Measurements from ENCODE around the gene STPG4. TPM values are rescaled to one million over a fixed set of nuclear protein-coding genes. Genes with fewer than 3 reads are reported as not detected.
A peak's percentile ranks its signal among the peaks of the same experiment; 100 is the strongest.

The STPG4 gene
- total and polyA plus RNA-seq, 4 donors = 0.06 to 1.0 (median 0.20) TPM

- H3K9me3 ChIP-seq (ENCODE audit: control insufficient read depth in 4 of 4, insufficient read depth in 3 of 4, low read length in 3 of 4) = no peaks in the 10 kb centered on the region
- no peak for ATAC-seq (ENCODE audit: insufficient read depth, low FRiP score)
- TF ChIP-seq, protein P1, sequence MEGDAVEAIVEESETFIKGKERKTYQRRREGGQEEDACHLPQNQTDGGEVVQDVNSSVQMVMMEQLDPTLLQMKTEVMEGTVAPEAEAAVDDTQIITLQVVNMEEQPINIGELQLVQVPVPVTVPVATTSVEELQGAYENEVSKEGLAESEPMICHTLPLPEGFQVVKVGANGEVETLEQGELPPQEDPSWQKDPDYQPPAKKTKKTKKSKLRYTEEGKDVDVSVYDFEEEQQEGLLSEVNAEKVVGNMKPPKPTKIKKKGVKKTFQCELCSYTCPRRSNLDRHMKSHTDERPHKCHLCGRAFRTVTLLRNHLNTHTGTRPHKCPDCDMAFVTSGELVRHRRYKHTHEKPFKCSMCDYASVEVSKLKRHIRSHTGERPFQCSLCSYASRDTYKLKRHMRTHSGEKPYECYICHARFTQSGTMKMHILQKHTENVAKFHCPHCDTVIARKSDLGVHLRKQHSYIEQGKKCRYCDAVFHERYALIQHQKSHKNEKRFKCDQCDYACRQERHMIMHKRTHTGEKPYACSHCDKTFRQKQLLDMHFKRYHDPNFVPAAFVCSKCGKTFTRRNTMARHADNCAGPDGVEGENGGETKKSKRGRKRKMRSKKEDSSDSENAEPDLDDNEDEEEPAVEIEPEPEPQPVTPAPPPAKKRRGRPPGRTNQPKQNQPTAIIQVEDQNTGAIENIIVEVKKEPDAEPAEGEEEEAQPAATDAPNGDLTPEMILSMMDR (IDR thresholded peaks at IDR 0.05; ENCODE audit: control extremely low read depth, extremely low read depth) = no peak
- H3K27me3 ChIP-seq (ENCODE audit: control insufficient read depth in 3 of 3, insufficient read depth in 3 of 3, low read length in 2 of 3) = no peaks in the 10 kb centered on the region
- H3K27ac ChIP-seq (ENCODE audit: low read depth in 1 of 2, low read length in 1 of 2) = peak overlapping the region in 1 of 2 donors; percentile 7
- H3K4me1 ChIP-seq (ENCODE audit: control insufficient read depth in 5 of 5, insufficient read depth in 5 of 5, low read length in 5 of 5) = peaks cover 10 to 33% (median 16%) of the 10 kb centered on the region in 5 donors
- peak overlapping the region in 1 of 2 donors; percentile 24 for H3K9ac ChIP-seq (ENCODE audit: insufficient read depth in 1 of 2, low read length in 2 of 2)
- H3K4me3 ChIP-seq = no peak overlapping the region
- WGBS, 2 donors = 78 to 90% methylated on average over 4 of the region's 4 CpGs
- H3K36me3 ChIP-seq (ENCODE audit: control insufficient read depth in 4 of 4, insufficient read depth in 4 of 4, low read length in 4 of 4) = peaks cover 0 to 17% (median 5%) of the 10 kb centered on the region in 4 donors
- no peak for DNase-seq
Observed at GRCh38 chr2:47063538-47063930, 91.6 kb downstream of the STPG4 start.

DNA sequence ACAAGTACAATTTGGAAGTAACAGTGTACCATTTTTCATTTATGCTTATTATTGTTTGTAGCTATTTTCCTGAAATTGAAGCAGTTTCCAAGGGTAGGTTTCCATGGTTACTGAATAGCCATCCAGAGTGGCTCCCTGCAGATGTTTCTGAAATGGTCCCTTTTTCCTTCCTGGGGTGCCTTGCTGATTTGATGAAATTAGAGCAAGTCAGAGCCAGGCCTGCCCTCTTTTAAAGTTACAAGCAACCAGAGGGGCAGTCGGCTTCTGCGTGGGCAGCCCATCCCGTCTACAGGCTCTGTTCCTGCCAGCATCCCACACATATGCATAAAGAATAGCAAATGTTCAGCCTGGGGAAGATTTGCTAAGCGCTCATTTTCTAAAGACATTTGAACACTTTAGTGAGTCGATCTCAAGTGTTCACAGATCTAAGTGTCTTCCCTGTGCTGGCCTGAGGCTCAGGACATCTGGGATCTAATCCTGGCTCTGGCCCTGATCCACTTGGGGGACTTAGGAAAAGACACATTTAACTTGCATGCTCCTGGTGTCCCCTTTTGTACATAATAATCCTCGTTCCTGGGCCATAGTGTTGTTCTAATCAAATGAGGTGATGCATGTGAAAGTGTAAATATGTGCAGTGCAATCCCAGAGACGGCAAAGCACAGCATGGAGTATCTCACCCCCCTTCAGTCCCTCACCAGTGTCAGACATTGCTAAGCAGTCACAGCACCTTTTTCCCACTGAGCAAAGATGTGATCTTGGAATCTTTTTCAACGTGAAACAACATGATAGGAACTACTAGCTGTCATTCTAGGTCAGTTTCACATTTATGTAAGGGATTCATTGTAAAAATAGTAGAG is 92.2 kb downstream of the STPG4 start:
- no peak for DNase-seq
- no peak for ATAC-seq (ENCODE audit: insufficient read depth, low FRiP score)
- peak overlapping the region in 1 of 2 donors; percentile 24 for H3K9ac ChIP-seq (ENCODE audit: insufficient read depth in 1 of 2, low read length in 2 of 2)
- peaks cover 0 to 14% (median 5%) of the 10 kb centered on the region in 4 donors for H3K36me3 ChIP-seq (ENCODE audit: control insufficient read depth in 4 of 4, insufficient read depth in 4 of 4, low read length in 4 of 4)
- H3K9me3 ChIP-seq (ENCODE audit: control insufficient read depth in 4 of 4, insufficient read depth in 3 of 4, low read length in 3 of 4) = no peaks in the 10 kb centered on the region
- H3K4me1 ChIP-seq (ENCODE audit: control insufficient read depth in 5 of 5, insufficient read depth in 5 of 5, low read length in 5 of 5) = peaks cover 10 to 39% (median 22%) of the 10 kb centered on the region in 5 donors
- TF ChIP-seq, protein P1 (IDR thresholded peaks at IDR 0.05; ENCODE audit: control extremely low read depth, extremely low read depth) = no peak
- H3K27ac ChIP-seq (ENCODE audit: low read depth in 1 of 2, low read length in 1 of 2) = peak overlapping the region in 1 of 2 donors; percentile 3
- H3K4me3 ChIP-seq = no peak overlapping the region
- 74 to 85% methylated on average over 8 of the region's 8 CpGs for WGBS, 2 donors
- H3K27me3 ChIP-seq (ENCODE audit: control insufficient read depth in 3 of 3, insufficient read depth in 3 of 3, low read length in 2 of 3) = no peaks in the 10 kb centered on the region

GRCh38 chr2:47061944-47062678 is 93.0 kb downstream of the STPG4 start:
- no peaks in the 10 kb centered on the region for H3K9me3 ChIP-seq (ENCODE audit: control insufficient read depth in 4 of 4, insufficient read depth in 3 of 4, low read length in 3 of 4)
- no peak overlapping the region for H3K4me3 ChIP-seq
- peaks cover 0 to 14% (median 3%) of the 10 kb centered on the region in 4 donors for H3K36me3 ChIP-seq (ENCODE audit: control insufficient read depth in 4 of 4, insufficient read depth in 4 of 4, low read length in 4 of 4)
- 75 to 82% methylated on average over 10 of the region's 10 CpGs for WGBS, 2 donors
- H3K27me3 ChIP-seq (ENCODE audit: control insufficient read depth in 3 of 3, insufficient read depth in 3 of 3, low read length in 2 of 3) = no peaks in the 10 kb centered on the region
- DNase-seq (peak; percentile 48 to 75 (median 72)), ATAC-seq (ENCODE audit: insufficient read depth, low FRiP score) (no peak)
- no peak overlapping the region for H3K9ac ChIP-seq (ENCODE audit: insufficient read depth in 1 of 2, low read length in 2 of 2)
- TF ChIP-seq, protein P1 (IDR thresholded peaks at IDR 0.05; ENCODE audit: control extremely low read depth, extremely low read depth) = no peak
- H3K27ac ChIP-seq (ENCODE audit: low read depth in 1 of 2, low read length in 1 of 2) = peak overlapping the region in 1 of 2 donors; percentile 7
- H3K4me1 ChIP-seq (ENCODE audit: control insufficient read depth in 5 of 5, insufficient read depth in 5 of 5, low read length in 5 of 5) = peaks cover 10 to 47% (median 28%) of the 10 kb centered on the region in 5 donors

All from lung (tissue), 12 donors.